A172 (cell line): ENCODE measurements around the gene URB1. TPM values are rescaled to one million over a fixed set of nuclear protein-coding genes. Genes with fewer than 3 reads are reported as not detected.
A peak's percentile ranks its signal among the peaks of the same experiment; 100 is the strongest.
"Not testable (repeated sequence)": the region's sequence is repeated elsewhere in the genome, so short reads cannot be mapped to it uniquely, and the experiment has no call there.

Experiments used
- DNase-seq: peaks from one replicate; pipeline ENCODE4 v3.0.0-alpha.2; 2015; ENCODE audit warnings: low spot score
- total RNA-seq: library from RNA; depleted of rRNA; stranded (reverse); fragments of >200 nt; shearing (Covaris generic); gene quantifications from 2 replicates; pipeline ENCODE4 v1.2.3, GENCODE V29; 2014; rRNA removed

The URB1 gene
- total RNA-seq, 1 experiment from 2014 or later, result 20.9 TPM

DNA sequence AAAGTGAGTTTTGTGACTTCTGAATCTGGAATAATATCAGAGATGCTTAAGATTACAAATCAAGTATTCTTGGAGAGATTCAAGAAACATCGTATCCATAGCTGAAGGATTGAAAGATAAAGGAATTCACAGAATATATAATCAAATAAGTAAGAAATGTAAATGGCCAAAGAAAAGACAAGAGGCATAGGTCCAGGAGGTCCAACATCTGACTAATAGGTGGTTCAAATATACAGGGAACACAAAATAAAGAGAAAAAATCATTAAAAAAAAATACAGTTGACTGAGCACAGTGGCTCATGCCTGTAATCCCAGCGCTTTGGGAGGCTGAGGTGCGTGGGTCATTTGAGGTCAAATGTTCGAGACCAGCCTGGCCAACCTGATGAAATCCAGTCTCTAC is 107.3 kb downstream of the URB1 start:
- no peak for DNase-seq

DNA sequence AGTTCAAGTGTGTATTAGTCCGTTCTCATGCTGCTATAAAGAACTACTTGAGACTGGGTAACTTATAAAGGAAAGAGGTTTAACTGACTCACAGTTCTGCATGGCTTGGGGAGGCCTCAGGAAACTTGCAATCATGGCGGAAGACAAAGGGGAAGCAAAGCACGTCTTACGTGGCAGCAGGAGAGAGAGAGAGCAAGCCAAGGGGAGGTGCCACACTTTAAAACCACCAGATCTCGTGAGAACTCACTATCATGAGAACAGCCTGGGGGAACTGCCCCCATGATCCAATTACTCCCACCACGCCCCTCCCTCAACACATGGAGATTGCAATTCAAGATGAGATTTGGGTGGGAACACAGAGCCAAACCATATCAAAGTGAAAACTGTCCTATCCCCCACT is 109.8 kb downstream of the URB1 start:
- no peak for DNase-seq

DNA sequence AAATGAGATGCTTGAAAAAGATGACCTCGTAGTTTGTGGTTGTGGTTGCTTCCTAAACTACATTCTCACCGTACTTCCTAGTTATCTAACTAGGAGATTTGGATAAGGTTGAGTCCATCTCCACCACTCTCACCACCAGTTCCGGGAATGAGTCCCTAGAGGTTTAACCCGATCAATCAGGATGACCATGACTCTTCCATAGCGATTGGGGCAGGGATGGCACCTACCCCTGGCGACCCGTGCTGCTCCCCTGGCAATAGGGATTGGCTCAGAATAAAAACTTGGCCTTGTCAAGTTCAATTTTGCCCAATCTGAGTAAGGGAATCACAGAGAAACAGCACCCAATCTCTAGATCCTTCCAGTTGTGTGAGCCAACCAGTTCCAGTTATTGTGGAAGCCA is 111.3 kb downstream of the URB1 start:
- no peak for DNase-seq

DNA sequence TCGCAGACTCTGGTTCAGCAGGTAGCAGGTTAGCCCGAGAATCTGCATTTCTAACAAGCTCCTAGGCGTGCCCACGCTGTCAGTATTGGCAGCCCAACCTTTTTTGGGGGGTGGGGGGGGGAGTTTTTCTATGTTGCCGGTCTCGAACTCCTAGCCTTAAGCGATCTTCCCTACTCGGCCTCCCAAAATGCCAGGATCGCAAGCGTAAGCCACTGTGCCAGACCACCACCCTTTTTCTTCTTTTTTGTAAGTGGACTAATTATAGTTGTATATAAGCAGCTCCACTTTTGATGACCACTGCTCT is 113.5 kb downstream of the URB1 start:
- no peak for DNase-seq

DNA sequence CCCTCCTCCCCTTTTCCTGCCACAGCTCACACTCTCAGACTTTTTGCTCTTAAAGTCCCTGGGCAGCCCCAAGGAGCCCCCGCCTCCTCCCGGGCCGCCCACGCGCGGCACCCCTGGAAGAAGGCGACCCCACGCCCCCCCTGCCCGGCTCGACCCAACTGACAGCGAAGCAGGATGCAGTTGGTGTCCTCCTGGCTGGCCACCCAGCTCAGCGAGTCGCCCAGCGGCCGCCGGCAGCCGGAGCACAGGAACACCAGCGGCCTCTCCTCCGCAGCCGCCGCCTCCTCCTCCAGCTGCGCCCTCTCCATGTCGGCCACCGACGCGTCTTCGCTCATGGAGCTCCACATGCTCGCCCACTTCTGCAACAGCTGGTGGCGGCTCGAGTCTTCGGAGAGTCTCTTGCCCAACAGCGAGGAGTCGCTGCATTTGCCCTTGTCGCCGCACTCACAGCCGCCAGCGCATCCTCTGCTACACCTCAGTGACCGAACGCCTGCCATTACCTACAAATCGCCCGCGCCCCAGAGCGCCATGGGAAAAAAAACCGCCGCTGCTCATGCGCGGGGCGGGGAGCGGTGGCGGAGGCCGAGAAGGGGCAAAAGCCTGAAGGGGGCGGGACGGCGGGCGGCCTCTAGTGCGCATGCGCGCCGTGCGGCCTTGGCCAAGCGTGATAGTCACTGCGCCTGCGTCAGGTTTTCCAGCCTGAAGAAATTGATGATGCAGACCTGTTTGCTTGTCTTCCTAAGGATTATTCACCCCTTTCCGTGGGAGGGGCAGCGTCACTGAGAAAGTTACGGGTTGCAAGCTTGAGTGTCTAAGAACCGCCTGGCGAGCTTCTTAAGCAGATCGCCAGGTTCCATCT is 114.1 kb downstream of the URB1 start, which contains the start of gene MIS18A:
MIS18A (minus strand) TSS at position 532 of the 859 bp plus-strand sequence; CDS start at position 497, 35 bp downstream.
- peak; percentile 98 for DNase-seq

DNA sequence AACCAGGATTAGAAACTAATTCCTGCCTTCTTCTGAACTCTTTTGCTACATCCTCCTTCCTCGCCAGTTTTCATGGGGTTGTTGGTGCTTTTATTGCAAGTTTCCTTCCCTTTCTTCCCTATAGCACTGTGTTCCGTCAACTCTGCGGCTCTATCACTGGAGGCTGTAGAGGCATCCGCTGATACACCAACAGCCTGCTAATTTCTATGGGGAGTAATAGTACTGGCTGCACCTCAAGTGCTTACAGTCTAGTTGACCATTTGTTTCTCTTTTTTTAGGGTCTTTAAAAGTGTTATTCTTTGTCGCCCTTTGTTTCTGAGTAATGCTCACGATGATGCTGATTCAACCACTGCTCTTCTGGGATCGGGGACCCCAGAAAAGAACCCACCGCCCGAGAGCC is 114.7 kb downstream of the URB1 start:
- peak; percentile 11 for DNase-seq

DNA sequence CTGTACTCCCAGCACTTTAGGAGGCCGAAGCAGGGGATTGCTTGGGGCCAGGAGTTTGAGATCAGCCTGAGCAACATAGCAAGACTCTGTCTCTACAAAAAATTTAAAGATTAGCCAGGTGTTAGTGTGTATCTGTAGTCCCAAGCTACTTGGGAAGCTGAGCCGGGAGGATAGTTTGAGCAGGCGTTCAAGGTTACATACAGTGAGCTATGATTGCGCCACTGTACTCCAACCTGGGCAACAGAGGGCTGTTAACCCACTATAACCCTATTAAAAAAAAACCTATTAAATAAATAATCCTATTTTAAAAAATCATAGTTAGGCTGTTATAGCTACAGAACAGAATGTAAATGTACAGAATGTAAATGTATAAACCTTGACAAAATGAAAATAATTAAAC is 116.1 kb downstream of the URB1 start:
- no peak for DNase-seq

DNA sequence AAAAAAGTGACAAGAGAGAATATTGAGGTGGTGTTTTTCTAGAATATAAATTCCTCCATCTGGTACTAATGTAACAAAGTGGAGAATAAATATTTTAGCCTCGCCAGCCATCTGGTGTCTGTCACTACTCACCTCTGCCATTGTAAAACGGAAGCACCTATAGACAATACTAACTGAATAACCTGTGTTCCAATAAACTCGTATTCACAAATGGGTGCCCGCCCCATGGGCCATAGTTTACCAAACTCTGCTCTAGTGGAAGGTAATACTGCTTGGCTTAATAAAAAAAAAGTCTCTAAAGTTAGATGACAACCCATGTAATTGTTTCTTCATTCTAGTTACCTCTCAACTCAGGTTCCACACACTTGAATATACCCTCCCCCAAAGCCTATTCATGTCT is 122.1 kb downstream of the URB1 start:
- no peak for DNase-seq

DNA sequence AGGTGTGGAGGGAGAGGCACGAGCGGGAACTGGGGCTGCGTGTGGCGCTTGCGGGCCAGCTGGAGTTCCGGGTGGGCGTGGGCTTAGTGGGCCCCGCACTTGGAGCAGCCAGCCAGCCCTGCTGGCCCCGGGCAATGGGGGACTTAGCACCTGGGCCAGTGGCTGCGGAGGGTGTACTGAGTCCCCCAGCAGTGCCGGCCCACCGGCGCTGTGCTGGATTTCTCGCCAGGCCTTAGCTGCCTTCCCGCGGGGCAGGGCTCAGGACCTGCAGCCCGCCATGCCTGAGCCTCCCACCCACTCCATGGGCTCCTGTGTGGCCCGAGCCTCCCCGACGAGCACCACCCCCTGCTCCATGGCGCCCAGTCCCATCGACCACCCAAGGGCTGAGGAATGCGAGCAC is 127.5 kb downstream of the URB1 start:
- not testable (repeated sequence) for DNase-seq

DNA sequence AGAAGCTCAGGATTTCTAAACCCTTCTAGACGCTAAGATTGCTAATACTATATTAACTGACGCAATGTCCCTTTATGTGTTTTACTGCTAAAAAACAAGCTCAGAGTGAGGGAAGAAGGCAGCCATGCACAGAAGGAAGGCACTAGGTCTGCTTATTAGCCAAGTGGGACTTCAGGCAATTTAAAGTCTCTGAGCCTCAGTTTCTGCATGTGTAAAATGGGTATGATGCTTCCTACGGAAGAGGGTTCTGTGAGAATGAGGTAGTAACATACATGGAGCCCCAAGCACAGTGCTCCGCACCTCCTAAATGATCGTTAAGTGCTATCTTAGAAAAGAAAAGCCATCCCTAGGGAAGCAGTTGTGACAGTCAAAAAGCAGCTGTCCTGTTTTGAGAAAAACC is 130.9 kb downstream of the URB1 start:
- no peak for DNase-seq

Other genes with a start within 250 kb of the URB1 start
- 60.3 and 62.5 TPM in 2 replicates for gene MIS18A, start 114.0 kb downstream of the URB1 start, total RNA-seq
- not detected in 2 replicates for gene MRAP, start 94.2 kb downstream of the URB1 start, total RNA-seq
- 1.1 and 2.5 TPM in 2 replicates for gene EVA1C, start 19.7 kb upstream of the URB1 start, total RNA-seq
- not detected in 2 replicates for gene TCP10L, start 192.5 kb upstream of the URB1 start, total RNA-seq
- gene CFAP298, start 219.4 kb upstream of the URB1 start, total RNA-seq, result 72.1 and 116 TPM in 2 replicates